ENCODE measurements around the gene APBB2.

APBB2 gene

DNA sequence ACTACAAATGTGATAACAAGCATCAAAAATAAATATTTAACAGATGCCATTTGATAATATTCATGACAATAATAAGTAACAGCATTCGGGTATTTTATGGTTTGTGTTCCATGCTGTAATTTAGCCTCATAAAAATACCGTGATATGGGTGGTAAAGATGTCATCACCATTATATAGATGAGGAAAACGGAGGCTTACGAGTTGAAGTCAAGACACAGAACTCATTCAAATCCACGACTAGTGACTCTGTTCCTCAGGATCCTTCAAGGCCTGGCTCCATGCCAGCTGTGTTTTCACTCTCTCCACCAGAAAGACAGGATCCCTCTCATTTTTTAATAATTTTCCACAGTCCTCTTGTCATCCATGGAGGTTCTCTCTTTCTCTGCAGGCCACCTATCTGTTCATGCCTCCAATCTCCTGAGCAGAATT is 94.5 kb downstream of the APBB2 start:
- H3K4me3 ChIP-seq (replicated peaks in 1 of 2; ENCODE audit: low read depth in 2 of 2, low read length in 2 of 2) = no peak overlapping the region
- TF ChIP-seq, protein P1, sequence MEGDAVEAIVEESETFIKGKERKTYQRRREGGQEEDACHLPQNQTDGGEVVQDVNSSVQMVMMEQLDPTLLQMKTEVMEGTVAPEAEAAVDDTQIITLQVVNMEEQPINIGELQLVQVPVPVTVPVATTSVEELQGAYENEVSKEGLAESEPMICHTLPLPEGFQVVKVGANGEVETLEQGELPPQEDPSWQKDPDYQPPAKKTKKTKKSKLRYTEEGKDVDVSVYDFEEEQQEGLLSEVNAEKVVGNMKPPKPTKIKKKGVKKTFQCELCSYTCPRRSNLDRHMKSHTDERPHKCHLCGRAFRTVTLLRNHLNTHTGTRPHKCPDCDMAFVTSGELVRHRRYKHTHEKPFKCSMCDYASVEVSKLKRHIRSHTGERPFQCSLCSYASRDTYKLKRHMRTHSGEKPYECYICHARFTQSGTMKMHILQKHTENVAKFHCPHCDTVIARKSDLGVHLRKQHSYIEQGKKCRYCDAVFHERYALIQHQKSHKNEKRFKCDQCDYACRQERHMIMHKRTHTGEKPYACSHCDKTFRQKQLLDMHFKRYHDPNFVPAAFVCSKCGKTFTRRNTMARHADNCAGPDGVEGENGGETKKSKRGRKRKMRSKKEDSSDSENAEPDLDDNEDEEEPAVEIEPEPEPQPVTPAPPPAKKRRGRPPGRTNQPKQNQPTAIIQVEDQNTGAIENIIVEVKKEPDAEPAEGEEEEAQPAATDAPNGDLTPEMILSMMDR (IDR thresholded peaks at IDR 0.05; ENCODE audit: low read depth, low read length) = no peak
- DNase-seq (ENCODE audit: low read depth in 2 of 2) = no peak

DNA sequence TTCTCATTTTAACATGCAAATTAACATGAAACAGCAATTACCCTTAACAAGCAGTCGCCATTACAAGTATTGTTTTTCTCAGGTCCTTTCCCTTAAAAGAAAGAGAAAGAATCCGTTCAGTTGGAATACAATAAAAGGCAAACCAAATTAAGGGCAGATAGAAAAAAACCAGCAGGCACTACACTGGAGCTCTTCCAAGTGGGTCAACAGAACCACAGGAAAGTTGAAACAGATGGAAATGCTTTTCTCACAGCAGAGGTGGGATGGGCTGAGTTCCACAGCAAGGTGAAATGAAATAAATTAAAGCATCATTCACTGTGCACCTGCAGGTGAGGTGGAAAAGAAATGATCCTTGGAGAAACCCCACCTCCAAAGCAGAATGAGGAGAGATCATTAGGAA is 102.6 kb downstream of the APBB2 start:
- TF ChIP-seq, protein P1 (IDR thresholded peaks at IDR 0.05; ENCODE audit: low read depth, low read length) = no peak
- H3K4me3 ChIP-seq (replicated peaks in 1 of 2; ENCODE audit: low read depth in 2 of 2, low read length in 2 of 2) = no peak overlapping the region
- DNase-seq (ENCODE audit: low read depth in 2 of 2) = no peak

DNA sequence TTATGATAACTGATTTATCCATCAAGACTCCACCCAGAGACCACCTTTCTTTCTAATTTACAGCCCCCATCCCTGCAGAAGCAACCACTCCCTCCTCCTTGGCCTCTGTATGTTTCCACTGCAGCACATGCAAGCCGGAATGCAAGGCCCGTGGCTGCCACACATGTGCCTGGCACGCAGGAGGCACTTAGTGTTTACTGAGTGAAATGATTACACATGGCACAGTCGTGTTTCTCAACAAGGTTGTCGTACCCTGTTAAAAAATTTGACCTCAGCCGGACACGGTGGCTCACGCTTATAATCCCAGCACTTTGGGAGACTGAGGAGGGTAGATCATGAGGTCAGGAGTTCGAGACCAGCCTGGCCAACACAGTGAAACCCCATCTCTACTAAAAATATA is 104.3 kb downstream of the APBB2 start:
- no peak overlapping the region for H3K4me3 ChIP-seq (replicated peaks in 1 of 2; ENCODE audit: low read depth in 2 of 2, low read length in 2 of 2)
- no peak for DNase-seq (ENCODE audit: low read depth in 2 of 2)
- TF ChIP-seq, protein P1 (IDR thresholded peaks at IDR 0.05; ENCODE audit: low read depth, low read length) = no peak

- no peak overlapping the region for H3K4me3 ChIP-seq (replicated peaks in 1 of 2; ENCODE audit: low read depth in 2 of 2, low read length in 2 of 2)
- TF ChIP-seq, protein P1 (IDR thresholded peaks at IDR 0.05; ENCODE audit: low read depth, low read length) = no peak
- no peak for DNase-seq (ENCODE audit: low read depth in 2 of 2)
These were observed 105.9 kb downstream of the APBB2 start for GRCh38 chr4:41108481-41108880.

DNA sequence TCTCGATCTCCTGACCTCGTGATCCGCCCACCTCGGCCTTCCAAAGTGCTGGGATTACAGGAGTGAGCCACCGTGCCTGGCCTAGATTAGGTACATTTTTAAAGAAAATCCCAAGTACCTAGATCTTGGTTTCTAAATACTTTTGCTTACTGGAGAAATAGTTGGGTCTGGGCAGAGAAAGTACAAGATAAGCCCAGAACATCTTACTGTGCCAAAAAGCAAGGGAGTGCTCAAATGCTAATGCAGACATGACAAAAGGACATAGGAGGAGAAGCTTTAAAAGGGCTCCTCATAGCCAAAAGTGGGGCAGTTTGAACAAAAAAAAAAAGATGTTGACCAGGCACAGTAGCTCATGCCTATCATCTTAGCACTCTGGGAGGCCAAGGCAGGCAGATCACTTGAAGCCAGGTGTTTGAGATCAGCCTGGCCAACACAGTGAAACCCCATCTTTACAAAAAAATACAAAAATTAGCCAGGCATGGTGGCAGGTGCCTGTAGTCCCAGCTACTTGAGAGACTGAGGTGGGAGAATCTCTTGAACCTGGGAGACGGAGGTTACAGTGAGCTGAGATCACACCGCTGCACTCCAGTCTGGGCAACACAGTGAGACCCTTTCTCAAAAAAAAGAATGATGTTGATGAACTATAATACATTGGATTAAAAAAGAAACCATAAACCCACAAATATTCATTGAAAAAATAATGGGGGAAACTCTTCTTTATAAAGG is 107.5 kb downstream of the APBB2 start:
- no peak overlapping the region for H3K4me3 ChIP-seq (replicated peaks in 1 of 2; ENCODE audit: low read depth in 2 of 2, low read length in 2 of 2)
- TF ChIP-seq, protein P1 (IDR thresholded peaks at IDR 0.05; ENCODE audit: low read depth, low read length) = no peak
- peak in 1 of 2 donors; percentile 59 for DNase-seq (ENCODE audit: low read depth in 2 of 2)

- DNase-seq (ENCODE audit: low read depth in 2 of 2) = no peak
- TF ChIP-seq, protein P1 (IDR thresholded peaks at IDR 0.05; ENCODE audit: low read depth, low read length) = no peak
- H3K4me3 ChIP-seq (replicated peaks in 1 of 2; ENCODE audit: low read depth in 2 of 2, low read length in 2 of 2) = no peak overlapping the region
These were observed 108.3 kb downstream of the APBB2 start for GRCh38 chr4:41106081-41106480.

DNA sequence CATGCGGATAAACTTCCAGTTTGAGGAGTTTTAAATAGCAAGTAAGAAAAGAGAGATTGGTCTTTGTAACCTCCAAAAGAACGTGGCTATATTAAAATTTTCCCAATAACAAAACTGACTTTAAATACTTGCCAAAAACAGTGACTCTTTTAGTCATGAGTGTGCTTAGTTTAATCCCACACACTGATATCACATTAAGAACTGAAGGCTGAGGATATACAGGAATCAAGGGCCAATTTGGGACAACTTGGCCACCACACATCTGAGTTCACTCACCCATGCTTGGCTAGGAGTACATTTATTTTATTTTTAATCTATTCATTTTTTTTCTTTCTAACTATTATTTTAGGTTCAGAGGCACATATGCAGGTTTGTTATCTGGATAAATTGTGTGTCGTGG is 110.2 kb downstream of the APBB2 start:
- H3K4me3 ChIP-seq (replicated peaks in 1 of 2; ENCODE audit: low read depth in 2 of 2, low read length in 2 of 2) = no peak overlapping the region
- no peak for DNase-seq (ENCODE audit: low read depth in 2 of 2)
- TF ChIP-seq, protein P1 (IDR thresholded peaks at IDR 0.05; ENCODE audit: low read depth, low read length) = no peak
